H9 (cell line): ENCODE data around the gene GPC3. TPM values are rescaled to one million over a fixed set of nuclear protein-coding genes. Genes with fewer than 3 reads are reported as not detected.

Source experiments
- DNase-seq: peaks from one replicate; pipeline ENCODE4 v3.0.0-alpha.2; 2017
- H2AFZ ChIP-seq: one replicate; pipeline ENCODE4 v1.6.1; 2013; ENCODE audit warnings: mild to moderate bottlenecking, low read length, control low read depth, moderate library complexity
- H2AK5ac ChIP-seq: 2 replicates; pipeline ENCODE4 v1.6.1; 2013; ENCODE audit warnings: low read length, control low read depth, mixed read lengths; ENCODE audit not compliant: insufficient read length
- H2BK120ac ChIP-seq: one replicate; pipeline ENCODE4 v1.6.1; 2013; ENCODE audit warnings: low read depth, mild to moderate bottlenecking, low read length, control low read depth, inconsistent platforms; ENCODE audit not compliant: poor library complexity, severe bottlenecking
- H2BK12ac ChIP-seq: 2 replicates; pipeline ENCODE4 v1.6.1; 2013; ENCODE audit warnings: low read length, control low read depth, mixed read lengths, low read depth; ENCODE audit not compliant: insufficient read length
- H2BK15ac ChIP-seq: 2 replicates; pipeline ENCODE4 v1.6.1; 2013; ENCODE audit warnings: low read depth, low read length, control low read depth
- H2BK20ac ChIP-seq: one replicate; pipeline ENCODE4 v1.6.1; 2013; ENCODE audit warnings: low read depth, mild to moderate bottlenecking, low read length, control low read depth, inconsistent platforms; ENCODE audit not compliant: poor library complexity, severe bottlenecking
- H2BK5ac ChIP-seq: 2 replicates; pipeline ENCODE4 v1.6.1; 2013; ENCODE audit warnings: low read length, control low read depth, mixed read lengths; ENCODE audit not compliant: insufficient read length
- H3K14ac ChIP-seq: 2 replicates; pipeline ENCODE4 v1.6.1; 2013; ENCODE audit warnings: low read length, control low read depth; ENCODE audit not compliant: insufficient read depth
- H3K18ac ChIP-seq: 2 replicates; pipeline ENCODE4 v1.6.1; 2013; ENCODE audit warnings: low read depth, mild to moderate bottlenecking, mixed read lengths, low read length, control low read depth; ENCODE audit not compliant: insufficient read length
- H3K23ac ChIP-seq: 2 replicates; pipeline ENCODE4 v1.6.1; 2013; ENCODE audit warnings: low read length, control low read depth, mixed read lengths, low read depth; ENCODE audit not compliant: insufficient read length
- H3K23me2 ChIP-seq: 2 replicates; pipeline ENCODE4 v1.6.1; 2013; ENCODE audit warnings: low read depth, mild to moderate bottlenecking, mixed read lengths, low read length, control low read depth; ENCODE audit not compliant: insufficient read length, poor library complexity, severe bottlenecking
- H3K27ac ChIP-seq: 2 replicates; pipeline ENCODE4 v1.5.1; 2013; ENCODE audit warnings: low read length, control low read depth, mixed read lengths, low read depth; ENCODE audit not compliant: insufficient read length
- H3K27me3 ChIP-seq: 2 replicates; pipeline ENCODE4 v1.6.1; 2013; ENCODE audit warnings: low read length, control low read depth, inconsistent platforms; ENCODE audit not compliant: insufficient read depth
- H3K4ac ChIP-seq: 2 replicates; pipeline ENCODE4 v1.6.1; 2013; ENCODE audit warnings: low read depth, mild to moderate bottlenecking, control low read depth, inconsistent platforms, low read length, moderate library complexity
- H3K4me1 ChIP-seq: 2 replicates; pipeline ENCODE4 v1.6.1; 2013; ENCODE audit warnings: low read length, control low read depth, inconsistent platforms; ENCODE audit not compliant: insufficient read depth
- H3K4me2 ChIP-seq: 2 replicates; pipeline ENCODE4 v1.6.1; 2013; ENCODE audit warnings: low read length, control low read depth, mixed read lengths; ENCODE audit not compliant: insufficient read length, insufficient read depth
- H3K56ac ChIP-seq: 2 replicates; pipeline ENCODE4 v1.6.1; 2013; ENCODE audit warnings: low read depth, mild to moderate bottlenecking, mixed read lengths, low read length, control low read depth; ENCODE audit not compliant: insufficient read length
- H3K79me1 ChIP-seq: 2 replicates; pipeline ENCODE4 v1.6.1; 2013; ENCODE audit warnings: low read depth, mild to moderate bottlenecking, moderate library complexity, low read length, control low read depth, inconsistent platforms; ENCODE audit not compliant: insufficient read depth, poor library complexity, severe bottlenecking
- H3K79me2 ChIP-seq: 2 replicates; pipeline ENCODE4 v1.6.1; 2013; ENCODE audit warnings: low read length, control low read depth, inconsistent platforms; ENCODE audit not compliant: insufficient read depth
- H3K9ac ChIP-seq: 2 replicates; pipeline ENCODE4 v1.6.1; 2013; ENCODE audit warnings: low read length, control low read depth, mixed read lengths; ENCODE audit not compliant: insufficient read length; ENCODE audit errors: extremely low read depth
- H3K9me3 ChIP-seq: one replicate; pipeline ENCODE4 v1.6.1; 2013; ENCODE audit warnings: low read depth, low read length, inconsistent platforms; ENCODE audit not compliant: control insufficient read depth
- H3T11ph ChIP-seq: one replicate; pipeline ENCODE4 v1.6.1; 2013; ENCODE audit warnings: mild to moderate bottlenecking, low read length, control low read depth, inconsistent platforms
- H4K20me1 ChIP-seq: one replicate; pipeline ENCODE4 v1.6.1; 2013; ENCODE audit not compliant: control insufficient read depth, insufficient read length, insufficient read depth
- H4K5ac ChIP-seq: 2 replicates; pipeline ENCODE4 v1.6.1; 2013; ENCODE audit warnings: low read depth, mild to moderate bottlenecking, mixed read lengths, low read length, control low read depth; ENCODE audit not compliant: insufficient read length
- H4K8ac ChIP-seq: replicated peaks from 2 replicates; pipeline ENCODE4 v1.6.1; 2013; ENCODE audit warnings: low read length, control low read depth, mixed read lengths, low read depth; ENCODE audit not compliant: insufficient read length
- H4K91ac ChIP-seq: 2 replicates; pipeline ENCODE4 v1.6.1; 2013; ENCODE audit warnings: low read depth, mild to moderate bottlenecking, moderate library complexity, mixed read lengths, low read length, control low read depth; ENCODE audit not compliant: insufficient read length
- H3K27ac Mint-ChIP-seq, 3 experiments: 2 replicates in 2 of 3; 3 replicates in 1 of 3; pipeline ENCODE4 v1.8.0; 2020 to 2021; ENCODE audit warnings: mixed read lengths in 3 of 3, mild to moderate bottlenecking in 1 of 3, moderate library complexity in 1 of 3
- H3K27me3 Mint-ChIP-seq: 2 replicates; pipeline ENCODE4 v1.8.0; 2021; ENCODE audit warnings: low read depth, mild to moderate bottlenecking, moderate library complexity, mixed read lengths
- H3K36me3 Mint-ChIP-seq, 3 experiments: 2 replicates in 2 of 3; 3 replicates in 1 of 3; pipeline ENCODE4 v1.8.0; 2020 to 2021; ENCODE audit warnings: low read depth in 3 of 3, mixed read lengths in 3 of 3; ENCODE audit not compliant: insufficient read depth in 1 of 3
- H3K4me1 Mint-ChIP-seq, 2 experiments: 2 replicates each; pipeline ENCODE4 v1.8.0; 2020; ENCODE audit warnings: mixed read lengths in 2 of 2
- H3K4me3 Mint-ChIP-seq, 2 experiments: 2 replicates in 1 of 2; 3 replicates in 1 of 2; pipeline ENCODE4 v1.8.0; 2020 to 2021; ENCODE audit warnings: mild to moderate bottlenecking in 2 of 2, mixed read lengths in 2 of 2, moderate library complexity in 1 of 2
- H3K9me3 Mint-ChIP-seq, 2 experiments: 2 replicates in 1 of 2; 3 replicates in 1 of 2; pipeline ENCODE4 v1.8.0; 2020; ENCODE audit warnings: mild to moderate bottlenecking in 2 of 2, mixed read lengths in 2 of 2, moderate library complexity in 1 of 2
- WGBS: extraction: QIAGEN DNeasy Blood & Tissue Kit; methylation state at CpG from one replicate; pipeline ENCODE4 v1.1.7; 2013; ENCODE audit warnings: missing lambda C conversion rate, low lambda C conversion rate, mixed read lengths; ENCODE audit not compliant: insufficient read length; ENCODE audit errors: extremely low coverage; 5-methylcytosine and 5-hydroxymethylcytosine counted together
- total RNA-seq: library from RNA; stranded (reverse); gene quantifications from 2 replicates; pipeline ENCODE4 v1.2.1, GENCODE V29; 2021
- TF ChIP-seq, protein P1 (sequence below): fragments of 200-600 bp; sonication (generic); conservative IDR thresholded peaks from 3 replicates; pipeline ENCODE4 v1.8.0; 2021; ENCODE audit warnings: antibody characterized with exemption, mild to moderate bottlenecking

Gene GPC3
- total RNA-seq, 1 experiment from 2014 or later = 108 TPM

DNA sequence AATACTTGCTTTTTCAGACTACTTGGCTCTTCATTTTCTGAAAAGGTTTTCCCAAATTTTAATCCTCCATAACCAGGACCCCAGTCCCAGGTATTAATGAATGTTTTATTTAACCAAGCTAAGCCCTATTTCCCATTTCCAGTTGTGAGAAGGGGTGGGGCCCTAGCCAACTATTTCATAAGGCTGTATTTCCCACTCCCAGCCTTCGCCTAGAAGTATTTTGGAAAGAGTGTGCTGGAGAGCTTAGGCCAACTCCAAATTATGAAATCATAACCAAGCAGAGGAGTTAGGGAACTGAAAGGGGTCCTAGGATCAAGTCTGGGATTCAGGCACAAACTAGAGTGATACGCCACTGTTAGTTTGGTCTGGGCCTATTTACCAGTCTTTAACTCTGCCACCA is 421.7 kb downstream of the GPC3 start:
- no peak overlapping the region for H3K18ac ChIP-seq
- H3K79me2 ChIP-seq = no peaks in the 10 kb centered on the region; the same call in 1 of the 2 replicates
- no peak overlapping the region for H3K4ac ChIP-seq
- H3K9me3 Mint-ChIP-seq = no peaks in the 10 kb centered on the region
- H3K56ac ChIP-seq = no peak overlapping the region
- H2BK5ac ChIP-seq = no peak overlapping the region
- no peak overlapping the region for H3K27ac ChIP-seq
- no peaks in the 10 kb centered on the region for H3K27me3 ChIP-seq
- H3K23me2 ChIP-seq = no peaks in the 10 kb centered on the region
- no peak overlapping the region for H2BK20ac ChIP-seq
- no peaks in the 10 kb centered on the region for H3K27me3 Mint-ChIP-seq
- no peak overlapping the region for H4K5ac ChIP-seq
- no peak overlapping the region for H3K27ac Mint-ChIP-seq
- WGBS = no CpG with 5 or more reads among the region's 2 CpGs
- no peak overlapping the region for H3K14ac ChIP-seq
- no peak for DNase-seq
- H3K79me1 ChIP-seq = no peaks in the 10 kb centered on the region
- peaks cover 0 to 10% (median 8%) of the 10 kb centered on the region in 3 experiments; a peak in 5 of 7 replicates for H3K36me3 Mint-ChIP-seq
- H2BK12ac ChIP-seq = no peak overlapping the region
- H3K4me1 Mint-ChIP-seq = peaks cover 36 to 41% of the 10 kb centered on the region in 2 experiments
- H3K4me3 Mint-ChIP-seq = no peak overlapping the region
- peaks cover 4% of the 10 kb centered on the region for H3K4me1 ChIP-seq
- no peak overlapping the region for H4K91ac ChIP-seq
- H3K23ac ChIP-seq = no peak overlapping the region
- no peak overlapping the region for H2AFZ ChIP-seq
- H3K4me2 ChIP-seq = no peak overlapping the region
- TF ChIP-seq, protein P1, sequence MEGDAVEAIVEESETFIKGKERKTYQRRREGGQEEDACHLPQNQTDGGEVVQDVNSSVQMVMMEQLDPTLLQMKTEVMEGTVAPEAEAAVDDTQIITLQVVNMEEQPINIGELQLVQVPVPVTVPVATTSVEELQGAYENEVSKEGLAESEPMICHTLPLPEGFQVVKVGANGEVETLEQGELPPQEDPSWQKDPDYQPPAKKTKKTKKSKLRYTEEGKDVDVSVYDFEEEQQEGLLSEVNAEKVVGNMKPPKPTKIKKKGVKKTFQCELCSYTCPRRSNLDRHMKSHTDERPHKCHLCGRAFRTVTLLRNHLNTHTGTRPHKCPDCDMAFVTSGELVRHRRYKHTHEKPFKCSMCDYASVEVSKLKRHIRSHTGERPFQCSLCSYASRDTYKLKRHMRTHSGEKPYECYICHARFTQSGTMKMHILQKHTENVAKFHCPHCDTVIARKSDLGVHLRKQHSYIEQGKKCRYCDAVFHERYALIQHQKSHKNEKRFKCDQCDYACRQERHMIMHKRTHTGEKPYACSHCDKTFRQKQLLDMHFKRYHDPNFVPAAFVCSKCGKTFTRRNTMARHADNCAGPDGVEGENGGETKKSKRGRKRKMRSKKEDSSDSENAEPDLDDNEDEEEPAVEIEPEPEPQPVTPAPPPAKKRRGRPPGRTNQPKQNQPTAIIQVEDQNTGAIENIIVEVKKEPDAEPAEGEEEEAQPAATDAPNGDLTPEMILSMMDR = no peak
- H3T11ph ChIP-seq = no peak overlapping the region
- no peak overlapping the region for H4K8ac ChIP-seq
- no peak overlapping the region for H3K9ac ChIP-seq
- no peaks in the 10 kb centered on the region for H4K20me1 ChIP-seq
- H2AK5ac ChIP-seq = no peak overlapping the region
- H2BK120ac ChIP-seq = no peak overlapping the region
- H2BK15ac ChIP-seq = no peak overlapping the region
- no peaks in the 10 kb centered on the region for H3K9me3 ChIP-seq
